Measurements from ENCODE around the gene HPD.

- TF ChIP-seq CTCF (IDR thresholded peaks at IDR 0.05; ENCODE audit: borderline replicate concordance, extremely low read depth, low read length, poor library complexity, severe bottlenecking) (no peak), EZH2 (IDR thresholded peaks at IDR 0.05; ENCODE audit: borderline replicate concordance, low read depth, low read length, severe bottlenecking) (no peak)
These were observed 15.4 kb upstream of the HPD start for GRCh38 chr12:121874071-121874470.
